Measurements from ENCODE around the gene FGF4.

Gene FGF4

GRCh38 chr11:69721106-69721505 lies 54.0 kb downstream of the FGF4 start:
- no peak for DNase-seq
